ENCODE data around the gene ZNF677.
"Not testable (repeated sequence)": the region's sequence is repeated elsewhere in the genome, so short reads cannot be mapped to it uniquely, and the experiment has no call there.

Gene ZNF677

DNA sequence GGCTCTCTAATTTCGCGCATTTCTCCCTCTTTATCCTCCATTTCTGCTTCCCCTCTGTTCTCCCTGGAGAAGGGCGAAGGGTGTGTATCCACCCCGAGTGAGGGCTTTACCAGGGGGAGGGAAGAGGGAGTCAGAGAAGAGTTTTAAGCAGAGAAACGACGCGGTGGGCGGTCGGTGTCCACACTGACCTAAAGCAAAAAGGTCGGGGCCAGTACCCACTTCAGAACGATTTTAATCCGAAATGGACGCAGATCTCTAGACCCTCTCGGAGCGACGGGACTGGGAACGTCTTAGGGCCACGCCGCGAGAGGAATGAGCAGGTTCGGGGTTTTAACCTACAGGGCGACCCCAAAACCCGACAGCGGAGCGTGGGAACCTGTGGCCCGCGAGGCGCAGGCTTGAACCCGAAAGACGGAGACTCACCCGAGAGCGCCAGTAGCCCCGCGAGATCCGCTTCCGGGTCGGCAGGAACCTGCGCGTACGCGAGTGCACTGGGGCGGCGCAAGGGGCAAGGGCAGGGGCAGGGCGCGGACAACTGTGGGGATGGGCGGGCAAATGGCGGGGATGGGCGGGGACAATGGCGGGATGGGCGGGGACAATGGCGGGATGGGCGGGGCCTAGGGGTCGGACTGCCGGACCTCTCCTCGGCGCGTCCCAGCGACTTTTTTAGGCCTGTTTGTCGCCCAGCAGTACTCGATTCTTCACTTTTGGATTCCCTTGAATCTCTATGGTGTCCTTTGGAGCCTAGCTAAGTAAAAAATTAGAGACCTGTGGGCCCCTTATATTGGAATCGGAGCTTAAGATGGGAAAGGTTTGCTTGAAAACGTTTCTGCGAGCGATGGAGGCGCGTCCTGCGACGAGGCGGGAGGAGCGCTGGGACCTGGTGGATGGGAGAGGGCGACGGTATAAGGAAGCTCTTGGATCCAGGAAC lies at the start of gene ZNF677:
ZNF677 (minus strand) TSS at position 463 of the 931 bp plus-strand sequence. CDS start 3,323 bp downstream, outside the sequence.
- peak; percentile 88 for DNase-seq

- DNase-seq, result not testable (repeated sequence)
Observed at GRCh38 chr19:53301341-53301740, 46.7 kb upstream of the ZNF677 start.

- DNase-seq, result no peak
Observed at GRCh38 chr19:53294786-53295441, 40.2 kb upstream of the ZNF677 start.

GRCh38 chr19:53290758-53291549 lies 36.3 kb upstream of the ZNF677 start:
- DNase-seq, result no peak

DNA sequence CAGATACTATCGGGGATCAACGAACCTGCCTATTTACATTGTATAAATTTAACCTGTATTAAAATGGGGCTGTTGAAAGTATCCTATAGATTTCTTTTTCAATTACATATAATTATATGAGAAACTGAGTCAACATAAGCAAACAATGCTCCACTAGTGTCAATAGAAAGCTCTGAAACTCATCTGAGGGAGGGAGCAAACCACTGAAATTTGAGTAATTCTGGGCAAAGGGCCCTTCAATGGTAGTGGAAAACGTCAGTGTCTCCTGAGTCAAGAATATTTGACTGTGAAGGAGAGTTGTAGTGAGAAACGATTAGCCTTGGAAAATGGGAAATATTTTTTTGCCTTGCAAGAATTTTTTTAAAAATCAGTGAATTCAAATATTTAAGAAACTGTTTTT lies 30.4 kb upstream of the ZNF677 start:
- DNase-seq, result no peak

GRCh38 chr19:53281947-53282346 lies 27.3 kb upstream of the ZNF677 start:
- DNase-seq, result not testable (repeated sequence)

- no peak for DNase-seq
Observed at GRCh38 chr19:53275480-53275879, 20.8 kb upstream of the ZNF677 start.

GRCh38 chr19:53272044-53272443 lies 17.4 kb upstream of the ZNF677 start:
- no peak for DNase-seq

DNA sequence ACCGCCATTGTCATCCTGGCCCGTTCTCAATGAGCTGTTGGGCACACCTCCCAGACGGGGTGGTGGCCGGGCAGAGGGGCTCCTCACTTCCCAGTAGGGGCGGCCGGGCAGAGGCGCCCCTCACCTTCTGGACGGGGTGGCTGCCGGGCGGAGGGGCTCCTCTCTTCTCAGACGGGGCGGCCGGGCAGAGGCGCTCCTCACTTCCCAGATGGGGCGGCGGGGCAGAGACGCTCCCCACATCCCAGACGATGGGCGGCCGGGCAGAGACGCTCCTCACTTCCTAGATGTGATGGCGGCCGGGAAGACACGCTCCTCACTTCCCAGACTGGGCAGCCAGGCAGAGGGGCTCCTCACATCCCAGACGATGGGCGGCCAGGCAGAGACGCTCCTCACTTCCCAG lies 15.2 kb upstream of the ZNF677 start:
- not testable (repeated sequence) for DNase-seq

- not testable (repeated sequence) for DNase-seq
Observed at GRCh38 chr19:53267623-53268022, 12.9 kb upstream of the ZNF677 start, which contains the start of gene VN1R4. Gene VN1R4 (minus strand): TSS chr19:53267723. CDS start chr19:53267665, 58 bp downstream.

DNA sequence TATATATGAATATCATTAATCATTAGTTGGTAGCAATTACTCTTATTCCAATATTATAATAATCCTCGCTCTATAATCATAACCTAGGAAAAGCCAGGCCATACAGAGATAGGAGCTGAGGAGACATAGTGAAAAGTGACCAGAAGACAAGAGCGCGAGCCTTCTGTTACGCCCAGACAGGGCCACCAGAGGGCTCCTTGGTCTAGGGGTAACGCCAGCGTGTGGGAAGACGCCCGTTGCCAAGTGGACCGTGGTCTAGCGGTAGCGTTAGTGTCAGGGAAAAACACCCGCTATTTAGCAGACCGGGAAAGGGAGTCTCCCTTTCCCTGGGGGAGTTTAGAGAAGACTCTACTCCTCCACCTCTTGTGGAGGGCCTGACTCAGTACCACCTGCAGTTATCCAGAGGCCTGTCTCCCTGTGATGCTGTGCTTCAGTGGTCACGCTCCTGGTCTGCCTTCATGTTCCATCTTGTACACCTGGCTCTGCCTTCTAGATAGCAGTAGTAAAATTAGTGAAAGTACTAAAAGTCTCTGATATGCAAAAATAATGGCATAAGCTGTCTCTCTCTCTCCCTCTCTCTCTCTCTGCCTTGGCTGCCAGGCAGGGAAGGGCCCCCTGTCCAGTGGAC lies 3.2 kb upstream of the ZNF677 start, which contains the start of gene VN1R2:
VN1R2 (plus strand) TSS at position 578 of the 628 bp plus-strand sequence. CDS start 84 bp downstream, outside the sequence.
- not testable (repeated sequence) for DNase-seq

- DNase-seq, result no peak
Observed at GRCh38 chr19:53246498-53246897, 8.2 kb downstream of the ZNF677 start.

- DNase-seq, result no peak
Observed at GRCh38 chr19:53237114-53237777, 17.4 kb downstream of the ZNF677 start.

DNA sequence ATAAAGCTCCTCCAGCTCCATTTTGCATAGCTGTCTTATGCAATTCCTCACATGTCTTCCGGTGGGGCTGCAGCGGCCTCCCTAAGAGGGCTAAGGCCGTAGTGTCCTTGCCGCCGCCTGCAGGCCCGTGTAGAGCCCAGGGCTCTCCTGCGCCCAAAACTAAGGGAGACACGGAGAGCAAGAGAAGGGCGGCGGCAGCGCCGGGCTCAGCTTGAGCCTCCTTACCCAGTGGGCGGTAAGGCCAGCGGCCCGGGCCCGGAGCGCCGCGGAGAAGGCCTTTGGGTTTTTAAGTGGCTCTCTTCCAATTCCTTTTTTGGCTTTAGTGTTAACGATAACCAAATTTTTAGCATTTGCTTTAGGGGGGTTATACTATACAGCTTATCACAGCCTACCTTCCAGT lies 30.1 kb downstream of the ZNF677 start:
- no peak for DNase-seq

DNA sequence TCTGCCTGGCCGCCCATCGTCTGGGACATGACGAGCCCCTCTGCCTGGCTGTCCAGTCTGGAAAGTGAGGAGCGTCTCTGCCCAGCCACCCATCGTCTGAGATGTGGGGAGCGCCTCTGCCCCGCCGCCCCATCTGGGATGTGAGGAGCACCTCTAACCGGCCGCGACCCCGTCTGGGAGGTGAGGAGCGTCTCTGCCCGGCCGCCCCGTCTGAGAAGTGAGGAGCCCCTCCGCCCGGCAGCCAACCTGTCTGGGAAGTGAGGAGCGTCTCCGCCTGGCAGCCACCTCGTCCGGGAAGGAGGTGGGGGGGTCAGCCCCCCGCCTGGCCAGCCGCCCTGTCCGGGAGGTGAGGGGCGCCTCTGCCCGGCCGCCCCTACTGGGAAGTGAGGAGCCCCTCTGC lies 32.0 kb downstream of the ZNF677 start:
- not testable (repeated sequence) for DNase-seq

GRCh38 chr19:53212703-53213320 lies 41.9 kb downstream of the ZNF677 start:
- DNase-seq, result no peak

DNA sequence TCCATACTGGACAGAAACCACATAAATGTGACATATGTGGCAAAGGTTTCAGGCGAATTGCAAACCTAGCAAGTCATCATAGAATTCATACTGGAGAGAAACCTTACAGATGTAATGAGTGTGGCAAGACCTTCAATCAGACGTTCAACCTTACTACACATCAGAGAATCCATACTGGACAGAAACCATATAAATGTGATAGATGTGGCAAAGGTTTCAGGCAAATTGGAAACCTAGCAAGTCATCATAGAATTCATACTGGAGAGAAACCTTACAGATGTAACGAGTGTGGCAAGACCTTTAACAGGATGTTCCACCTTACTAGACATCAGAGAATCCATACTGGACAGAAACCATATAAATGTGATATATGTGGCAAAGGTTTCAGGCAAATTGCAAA lies 43.1 kb downstream of the ZNF677 start:
- not testable (repeated sequence) for DNase-seq

- no peak for DNase-seq
Observed at GRCh38 chr19:53196777-53197396, 57.8 kb downstream of the ZNF677 start.

- peak; percentile 91 for DNase-seq
Observed at GRCh38 chr19:53195265-53195903, 59.3 kb downstream of the ZNF677 start.

GRCh38 chr19:53193535-53194222 lies 61.0 kb downstream of the ZNF677 start:
- DNase-seq, result no peak

All from NCI-H526 treated with DMSO at 0.1 percent for 48 hours (cell line).